GM19238 (cell line): Measurements from ENCODE around the gene PDE6B.
"Not testable (repeated sequence)": the region's sequence is repeated elsewhere in the genome, so short reads cannot be mapped to it uniquely, and the experiment has no call there.

Source experiments
- DNase-seq: peaks from one replicate; pipeline ENCODE4 v3.0.0; 2011; ENCODE audit warnings: low spot score; ENCODE audit not compliant: insufficient read length

Gene PDE6B

GRCh38 chr4:669806-670559 lies 44.6 kb downstream of the PDE6B start:
- not testable (repeated sequence) for DNase-seq

GRCh38 chr4:671769-672168 lies 46.4 kb downstream of the PDE6B start:
- no peak for DNase-seq

DNA sequence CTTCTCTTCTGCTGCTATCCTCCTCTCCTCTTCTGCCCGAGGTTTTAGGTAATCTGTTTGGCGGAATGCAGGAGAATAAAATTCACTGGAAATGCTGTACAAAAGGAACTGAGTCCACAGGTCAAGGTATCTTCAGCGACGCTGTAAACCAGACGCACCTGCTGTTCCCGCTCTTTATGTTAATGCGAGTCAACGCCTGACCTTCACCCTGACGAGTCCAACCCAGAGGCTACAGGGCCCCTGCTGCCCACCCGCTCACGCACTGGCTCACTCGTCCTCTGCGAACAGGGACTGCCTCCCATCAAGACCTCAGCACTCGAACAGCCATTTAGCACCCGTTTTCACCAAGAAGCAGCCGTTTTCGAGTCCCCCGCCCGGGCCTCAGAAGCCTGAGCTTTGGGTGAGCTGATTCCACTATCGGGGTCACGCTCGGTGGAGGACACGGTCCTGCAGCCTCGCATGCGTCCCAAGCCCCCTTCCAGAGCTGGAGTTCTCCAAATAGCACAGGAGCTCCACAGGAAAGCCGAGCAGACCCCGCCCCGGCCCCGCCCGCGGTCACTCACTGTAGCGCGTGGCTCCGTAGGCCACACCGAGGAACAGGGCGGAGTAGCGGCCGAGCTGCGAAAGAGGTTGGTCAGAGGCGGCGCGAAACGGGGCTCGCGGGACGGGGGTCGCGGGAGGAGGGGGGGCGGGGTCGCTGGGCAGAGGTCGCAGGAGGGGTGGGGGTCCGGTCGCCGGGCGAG lies 48.1 kb downstream of the PDE6B start:
- no peak for DNase-seq

GRCh38 chr4:674172-675035 lies 49.0 kb downstream of the PDE6B start, which contains the start of the genes ATP5ME and MYL5:
ATP5ME (minus strand) TSS chr4:674276; CDS start chr4:674247, 29 bp downstream.
MYL5 (plus strand) TSS chr4:674542; CDS start chr4:678027, 3,485 bp downstream.
- DNase-seq, result peak; percentile 100

- no peak for DNase-seq
Observed at GRCh38 chr4:675036-675882, 49.9 kb downstream of the PDE6B start.

DNA sequence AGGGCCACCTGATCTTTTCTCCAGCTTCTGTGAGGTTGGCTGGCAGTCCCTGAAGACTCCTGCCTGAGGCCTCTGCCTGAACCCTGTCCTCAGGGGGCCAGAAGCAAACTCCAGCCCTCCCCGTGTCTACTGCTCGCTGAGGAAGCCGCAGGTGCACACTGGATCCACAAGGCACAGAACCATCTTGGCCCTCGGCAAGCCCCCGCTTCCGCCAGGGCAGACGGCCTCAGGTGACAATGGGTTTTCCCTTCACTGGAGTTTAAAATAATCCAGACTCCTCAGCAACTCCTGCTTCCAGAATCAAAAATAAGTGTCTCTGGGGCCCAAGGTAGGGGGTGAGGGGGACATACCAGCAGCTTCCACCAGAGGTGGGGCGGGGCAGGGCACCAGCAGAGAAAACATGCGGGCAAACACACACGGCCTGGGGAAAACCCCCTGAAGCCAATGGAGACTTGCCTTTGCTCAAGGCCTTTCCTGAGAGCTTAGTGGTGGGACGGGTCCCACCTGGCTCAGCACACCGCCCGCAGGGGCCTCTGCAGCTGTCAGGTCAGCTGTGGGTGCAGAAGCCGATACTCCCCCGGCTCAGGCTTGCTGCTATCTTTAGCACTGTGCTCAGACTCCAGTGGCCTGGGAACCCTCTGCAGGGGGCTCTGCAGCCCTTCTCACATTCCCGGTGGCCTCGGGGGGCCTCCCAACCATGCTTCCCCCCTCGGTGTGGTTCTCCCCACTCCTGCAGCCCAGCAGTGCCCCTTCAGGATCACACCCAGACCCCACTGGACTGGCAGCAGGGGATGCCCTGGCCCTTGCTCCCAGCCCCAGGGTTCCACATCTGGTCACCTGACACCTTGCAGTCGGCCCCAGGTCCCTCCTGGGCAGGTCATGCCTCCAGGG lies 50.9 kb downstream of the PDE6B start:
- no peak for DNase-seq

DNA sequence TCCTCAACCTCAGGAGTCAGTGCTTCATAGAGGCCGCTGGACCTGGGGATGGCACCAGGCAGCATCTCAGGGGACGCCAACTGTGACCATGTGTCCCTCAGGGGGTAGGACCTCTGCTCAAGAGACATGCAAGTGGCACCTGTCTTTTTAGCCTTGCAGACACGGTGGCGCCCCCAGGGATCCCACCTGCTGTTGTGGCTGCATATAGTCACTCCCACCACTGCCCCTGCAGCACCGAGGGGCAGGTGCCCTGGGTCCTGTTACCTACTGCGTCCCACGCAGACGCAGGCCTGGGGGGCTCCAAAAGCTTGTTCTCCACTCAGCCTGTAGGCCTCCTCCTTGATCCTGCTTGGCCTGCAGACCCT lies 51.5 kb downstream of the PDE6B start:
- DNase-seq, result no peak

DNA sequence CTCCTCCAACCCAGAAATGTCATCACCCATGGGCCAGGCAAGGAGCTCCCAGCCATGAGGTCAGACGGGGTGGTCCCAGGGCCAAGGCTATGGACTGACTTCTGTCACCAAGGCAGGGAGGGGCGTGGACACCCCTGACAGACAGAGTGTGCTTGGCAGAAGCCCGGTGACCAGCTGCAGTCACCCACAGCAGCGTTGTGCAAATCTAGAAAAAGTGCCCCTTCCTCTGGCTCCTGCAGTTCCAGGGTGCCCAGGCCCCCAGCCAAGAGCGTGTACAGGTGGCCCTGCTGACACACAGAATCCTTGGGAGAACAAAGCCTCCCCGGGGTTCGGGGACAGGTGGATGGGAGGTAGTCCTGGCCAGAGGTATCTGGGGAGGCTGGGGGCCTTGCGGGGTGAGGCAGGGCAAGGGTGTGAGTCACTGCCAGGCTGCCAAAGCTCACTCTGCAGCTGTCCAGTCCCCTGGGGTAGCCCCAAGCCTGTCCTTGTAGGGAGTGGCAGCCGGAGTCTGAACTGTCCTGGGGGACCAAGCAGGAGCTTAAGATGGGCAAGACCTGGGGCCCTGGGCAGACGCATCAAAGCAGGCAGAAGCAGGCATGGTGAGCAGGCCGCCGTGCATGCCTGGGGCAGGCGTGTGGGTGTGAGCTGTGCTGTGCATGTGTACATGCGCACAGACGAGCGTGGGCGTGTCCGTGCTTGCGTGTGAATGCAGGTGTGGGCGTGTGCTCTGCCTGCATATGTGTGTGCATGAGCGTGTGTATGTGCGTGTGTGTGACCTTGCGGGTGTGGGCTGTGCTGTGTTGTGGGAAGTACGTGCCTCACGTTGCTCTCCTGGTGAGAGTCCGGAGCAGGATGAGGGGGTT lies 52.3 kb downstream of the PDE6B start:
- no peak for DNase-seq

GRCh38 chr4:678331-679103 lies 53.1 kb downstream of the PDE6B start:
- no peak for DNase-seq

GRCh38 chr4:679104-679481 lies 53.7 kb downstream of the PDE6B start:
- DNase-seq, result no peak

- no peak for DNase-seq
Observed at GRCh38 chr4:679629-680028, 54.3 kb downstream of the PDE6B start.

DNA sequence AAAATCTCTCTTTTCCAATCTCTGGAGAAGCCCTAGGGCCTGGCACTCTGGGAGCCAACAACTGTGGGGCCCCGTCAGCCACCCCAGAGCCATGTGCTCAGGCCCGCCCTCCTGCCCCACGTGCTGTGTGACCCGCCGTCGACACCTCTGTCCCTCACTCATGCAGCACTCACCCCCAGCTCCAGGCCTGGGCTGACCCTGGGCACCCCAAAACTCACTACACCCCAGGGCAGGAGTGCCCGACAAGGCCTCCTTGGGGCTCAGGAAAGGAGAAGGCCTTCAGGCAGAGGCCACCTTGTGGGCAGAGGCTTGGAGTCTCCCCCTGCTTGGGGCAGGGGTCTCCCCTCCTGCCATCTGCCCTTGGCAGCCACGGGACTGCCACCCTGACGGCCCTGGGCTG lies 54.7 kb downstream of the PDE6B start:
- DNase-seq, result no peak

DNA sequence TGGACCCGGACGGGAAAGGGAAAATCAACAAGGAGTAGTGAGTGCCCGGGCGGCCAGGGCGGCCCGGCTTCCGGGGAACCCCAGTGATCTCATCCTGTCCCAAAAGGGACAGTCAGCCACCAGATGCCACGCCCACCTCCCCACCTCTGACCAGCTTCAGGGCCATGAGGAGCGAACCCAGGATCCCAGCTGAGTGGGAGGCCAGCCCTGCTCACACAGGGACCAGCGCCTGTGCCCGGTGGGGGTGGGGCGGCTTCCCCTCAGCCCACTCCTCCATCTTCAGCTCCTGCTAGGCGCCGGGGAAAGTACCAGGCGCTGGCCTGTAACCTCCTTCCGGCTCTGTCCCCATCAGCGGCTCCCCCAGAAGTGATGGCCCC lies 55.2 kb downstream of the PDE6B start:
- DNase-seq, result no peak

DNA sequence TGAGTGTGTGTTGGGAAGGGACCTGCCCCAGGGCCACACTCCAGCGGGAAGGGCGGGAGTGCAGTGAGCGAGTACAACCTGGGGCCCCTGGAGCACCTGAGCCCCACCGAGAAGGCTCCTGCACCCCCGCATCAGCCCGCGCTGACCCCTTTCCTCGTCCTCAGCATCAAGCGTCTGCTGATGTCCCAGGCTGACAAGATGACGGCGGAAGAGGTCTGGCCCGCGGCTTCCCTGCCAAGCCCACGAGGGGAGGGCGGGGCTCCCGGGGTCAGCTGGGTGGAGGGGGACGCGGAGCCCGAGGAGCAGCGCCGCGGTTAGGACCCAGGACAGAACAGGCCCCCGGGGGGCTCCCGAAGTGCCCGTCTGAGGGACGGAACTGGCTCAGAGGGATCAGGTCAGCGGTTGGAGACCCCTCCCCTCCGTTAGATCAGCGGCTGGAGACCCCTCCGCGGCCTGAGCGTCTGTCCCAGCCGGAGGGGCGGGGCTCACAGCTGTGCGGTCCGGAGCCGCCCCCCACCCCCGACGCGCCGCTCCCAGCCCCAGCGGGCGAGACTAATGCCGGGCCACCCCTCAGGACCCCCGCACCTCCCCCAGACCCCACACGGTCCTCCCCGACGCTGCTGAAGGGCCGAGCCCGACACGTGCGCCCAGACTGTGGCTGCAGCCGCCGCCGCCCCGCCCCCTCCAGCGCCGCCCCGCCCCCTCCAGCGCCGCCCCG lies 55.7 kb downstream of the PDE6B start:
- no peak for DNase-seq

GRCh38 chr4:681736-682451 lies 56.5 kb downstream of the PDE6B start:
- DNase-seq, result no peak

GRCh38 chr4:682490-683172 lies 57.3 kb downstream of the PDE6B start:
- DNase-seq, result no peak
